Measurements from ENCODE around the gene FGF14.

FGF14 gene

DNA sequence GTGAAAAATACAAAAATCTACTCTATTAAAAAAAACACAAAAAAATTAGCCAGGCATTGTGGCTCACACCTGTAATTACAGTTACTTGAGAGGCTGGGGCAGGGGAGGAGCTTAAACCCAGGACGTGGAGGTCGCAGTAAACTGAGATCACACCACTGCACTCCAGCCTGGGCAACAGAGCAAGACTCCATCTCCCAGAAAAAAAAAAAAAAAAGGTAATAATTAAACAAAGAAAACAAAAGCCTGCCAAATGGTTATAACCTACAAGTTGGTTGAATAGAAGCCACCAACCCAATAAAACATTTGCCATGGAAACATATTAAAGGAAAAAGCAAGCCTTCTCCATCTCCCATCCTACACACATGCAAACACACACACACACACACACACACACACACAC lies 694.2 kb downstream of the FGF14 start:
- H3K27me3 ChIP-seq (ENCODE audit: insufficient read depth, insufficient read length), result no peaks in the 10 kb centered on the region
- no peak overlapping the region for H3K4me3 ChIP-seq (ENCODE audit: insufficient read length, low read depth)
- no peaks in the 10 kb centered on the region for H3K36me3 ChIP-seq (ENCODE audit: insufficient read depth, insufficient read length, low read length)
- H3K4me1 ChIP-seq (ENCODE audit: insufficient read depth, insufficient read length), result no peaks in the 10 kb centered on the region
- no peak for TF ChIP-seq SUZ12 (IDR thresholded peaks at IDR 0.05; ENCODE audit: extremely low read depth, insufficient read depth, insufficient read length)
- no peak for TF ChIP-seq YY1 (IDR thresholded peaks at IDR 0.05; ENCODE audit: insufficient read depth, insufficient read length)
- no peak for TF ChIP-seq ZNF274 (IDR thresholded peaks at IDR 0.05; ENCODE audit: low read depth, low read length)
- no peaks in the 10 kb centered on the region for H3K9me3 ChIP-seq (ENCODE audit: insufficient read depth, low read length)
- no peak for DNase-seq (ENCODE audit: low read depth, low spot score)
- no peak overlapping the region for H3K9ac ChIP-seq (ENCODE audit: insufficient read length, low read depth)

DNA sequence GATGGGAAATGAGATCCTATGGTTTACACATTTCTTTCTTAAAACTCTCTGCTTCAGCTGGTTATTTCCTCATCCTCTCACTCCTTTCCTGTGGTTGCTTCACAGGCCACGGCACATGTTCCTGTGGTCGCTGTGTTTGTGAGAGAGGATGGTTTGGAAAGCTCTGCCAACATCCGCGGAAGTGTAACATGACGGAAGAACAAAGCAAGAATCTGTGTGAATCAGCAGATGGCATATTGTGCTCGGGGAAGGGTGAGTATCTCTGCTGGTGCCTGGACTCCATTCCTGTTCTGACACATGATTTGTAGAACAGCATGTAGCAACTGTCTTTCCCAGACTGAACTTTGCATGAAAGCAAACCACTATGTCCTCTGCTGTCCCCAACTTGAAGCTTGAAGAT lies 695.2 kb downstream of the FGF14 start:
- Histone ChIP-seq H3K36me3 (ENCODE audit: insufficient read depth, insufficient read length, low read length) (no peaks in the 10 kb centered on the region), H3K4me1 (ENCODE audit: insufficient read depth, insufficient read length) (no peaks in the 10 kb centered on the region), H3K4me3 (ENCODE audit: insufficient read length, low read depth) (no peak overlapping the region), H3K9me3 (ENCODE audit: insufficient read depth, low read length) (no peaks in the 10 kb centered on the region), H3K9ac (ENCODE audit: insufficient read length, low read depth) (no peak overlapping the region), H3K27me3 (ENCODE audit: insufficient read depth, insufficient read length) (no peaks in the 10 kb centered on the region)
- TF ChIP-seq SUZ12 (IDR thresholded peaks at IDR 0.05; ENCODE audit: extremely low read depth, insufficient read depth, insufficient read length), result no peak
- no peak for TF ChIP-seq ZNF274 (IDR thresholded peaks at IDR 0.05; ENCODE audit: low read depth, low read length)
- no peak for TF ChIP-seq YY1 (IDR thresholded peaks at IDR 0.05; ENCODE audit: insufficient read depth, insufficient read length)
- DNase-seq (ENCODE audit: low read depth, low spot score), result no peak

DNA sequence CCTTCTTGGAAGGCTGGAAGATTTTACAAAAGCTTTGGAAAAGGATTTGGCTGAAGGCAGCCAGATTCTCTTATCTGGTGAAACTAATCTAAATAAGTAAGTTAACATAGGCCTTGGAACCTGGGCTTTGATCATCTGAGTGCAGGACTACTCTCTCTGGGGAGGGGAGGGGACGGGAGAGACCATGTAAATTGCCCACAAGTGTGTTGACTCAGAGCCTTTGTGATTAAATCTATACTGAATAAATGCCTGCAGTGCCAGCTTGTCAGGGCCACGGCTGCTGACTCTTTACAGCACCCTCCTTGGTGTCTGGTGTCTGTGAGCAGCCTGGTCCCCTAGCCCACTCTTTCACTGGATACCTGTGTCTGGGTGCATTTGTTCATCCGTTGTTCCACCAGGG lies 698.0 kb downstream of the FGF14 start:
- H3K4me1 ChIP-seq (ENCODE audit: insufficient read depth, insufficient read length), result no peaks in the 10 kb centered on the region
- no peaks in the 10 kb centered on the region for H3K27me3 ChIP-seq (ENCODE audit: insufficient read depth, insufficient read length)
- H3K36me3 ChIP-seq (ENCODE audit: insufficient read depth, insufficient read length, low read length), result no peaks in the 10 kb centered on the region
- H3K9me3 ChIP-seq (ENCODE audit: insufficient read depth, low read length), result no peaks in the 10 kb centered on the region
- H3K9ac ChIP-seq (ENCODE audit: insufficient read length, low read depth), result no peak overlapping the region
- TF ChIP-seq YY1 (IDR thresholded peaks at IDR 0.05; ENCODE audit: insufficient read depth, insufficient read length) (no peak), SUZ12 (IDR thresholded peaks at IDR 0.05; ENCODE audit: extremely low read depth, insufficient read depth, insufficient read length) (no peak), ZNF274 (IDR thresholded peaks at IDR 0.05; ENCODE audit: low read depth, low read length) (no peak)
- no peak for DNase-seq (ENCODE audit: low read depth, low spot score)
- no peak overlapping the region for H3K4me3 ChIP-seq (ENCODE audit: insufficient read length, low read depth)

DNA sequence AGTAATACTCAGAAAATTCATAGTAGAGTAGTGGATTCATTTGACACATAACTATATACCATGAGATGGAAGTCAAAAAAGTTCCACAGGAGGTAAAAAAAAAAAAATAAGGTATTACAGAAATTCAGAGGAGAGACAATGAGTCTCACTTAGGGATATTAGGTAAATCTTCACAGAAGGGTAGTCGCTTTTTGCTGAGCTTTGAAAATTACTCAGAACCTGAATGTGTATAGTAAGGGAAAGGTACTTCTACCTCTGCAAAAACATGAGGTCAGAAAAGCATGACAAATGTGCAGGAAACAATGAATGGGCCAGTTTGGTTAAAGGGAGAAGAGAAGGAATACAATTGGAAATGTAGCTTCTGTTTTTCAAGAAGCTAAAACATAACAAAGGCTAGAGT lies 698.8 kb downstream of the FGF14 start:
- Histone ChIP-seq H3K9me3 (ENCODE audit: insufficient read depth, low read length) (no peaks in the 10 kb centered on the region), H3K4me3 (ENCODE audit: insufficient read length, low read depth) (no peak overlapping the region), H3K27me3 (ENCODE audit: insufficient read depth, insufficient read length) (no peaks in the 10 kb centered on the region), H3K4me1 (ENCODE audit: insufficient read depth, insufficient read length) (no peaks in the 10 kb centered on the region), H3K36me3 (ENCODE audit: insufficient read depth, insufficient read length, low read length) (no peaks in the 10 kb centered on the region), H3K9ac (ENCODE audit: insufficient read length, low read depth) (no peak overlapping the region)
- TF ChIP-seq SUZ12 (IDR thresholded peaks at IDR 0.05; ENCODE audit: extremely low read depth, insufficient read depth, insufficient read length) (no peak), ZNF274 (IDR thresholded peaks at IDR 0.05; ENCODE audit: low read depth, low read length) (no peak), YY1 (IDR thresholded peaks at IDR 0.05; ENCODE audit: insufficient read depth, insufficient read length) (no peak)
- DNase-seq (ENCODE audit: low read depth, low spot score), result no peak

DNA sequence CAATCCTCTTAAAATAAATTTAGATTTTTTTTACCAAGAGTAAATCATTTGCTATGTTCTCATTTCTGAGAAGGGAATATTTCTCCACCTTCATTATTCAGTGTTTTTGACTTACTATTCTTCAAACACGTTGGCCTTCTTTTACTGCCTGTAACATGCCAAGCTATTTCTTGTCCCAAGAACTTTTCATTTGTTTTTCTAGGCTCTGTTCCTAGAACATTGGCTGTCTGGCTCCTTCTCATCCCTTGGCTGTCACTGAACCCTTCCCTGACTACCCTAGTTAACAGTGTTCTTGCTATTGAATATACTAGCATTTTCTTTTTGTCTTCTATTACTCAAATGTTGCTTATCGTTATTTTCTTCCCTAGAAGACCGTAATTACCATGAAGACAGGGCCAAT lies 701.2 kb downstream of the FGF14 start:
- no peaks in the 10 kb centered on the region for H3K4me1 ChIP-seq (ENCODE audit: insufficient read depth, insufficient read length)
- no peaks in the 10 kb centered on the region for H3K9me3 ChIP-seq (ENCODE audit: insufficient read depth, low read length)
- no peak overlapping the region for H3K4me3 ChIP-seq (ENCODE audit: insufficient read length, low read depth)
- H3K27me3 ChIP-seq (ENCODE audit: insufficient read depth, insufficient read length), result no peaks in the 10 kb centered on the region
- no peak overlapping the region for H3K9ac ChIP-seq (ENCODE audit: insufficient read length, low read depth)
- TF ChIP-seq YY1 (IDR thresholded peaks at IDR 0.05; ENCODE audit: insufficient read depth, insufficient read length) (no peak), SUZ12 (IDR thresholded peaks at IDR 0.05; ENCODE audit: extremely low read depth, insufficient read depth, insufficient read length) (no peak), ZNF274 (IDR thresholded peaks at IDR 0.05; ENCODE audit: low read depth, low read length) (no peak)
- DNase-seq (ENCODE audit: low read depth, low spot score), result no peak
- no peaks in the 10 kb centered on the region for H3K36me3 ChIP-seq (ENCODE audit: insufficient read depth, insufficient read length, low read length)

DNA sequence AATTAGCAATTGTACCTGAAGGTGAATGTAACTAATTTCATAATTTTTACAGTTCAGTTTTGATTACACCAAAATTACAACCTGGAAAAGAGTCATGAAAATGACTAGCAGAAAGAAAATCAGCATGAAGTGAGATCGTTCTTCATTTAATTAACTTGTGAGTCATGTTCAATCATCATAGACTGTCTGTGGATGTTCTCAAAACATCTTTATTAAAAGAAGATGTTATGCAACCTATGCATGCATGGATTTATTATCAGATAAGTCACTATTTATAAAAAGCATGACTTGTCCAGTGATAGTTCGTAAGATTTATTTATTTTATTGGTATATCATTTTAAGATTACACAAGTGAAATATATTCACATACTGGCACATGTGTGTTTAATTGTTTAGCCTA lies 703.4 kb downstream of the FGF14 start:
- Histone ChIP-seq H3K36me3 (ENCODE audit: insufficient read depth, insufficient read length, low read length) (no peaks in the 10 kb centered on the region), H3K27me3 (ENCODE audit: insufficient read depth, insufficient read length) (no peaks in the 10 kb centered on the region), H3K9me3 (ENCODE audit: insufficient read depth, low read length) (no peaks in the 10 kb centered on the region), H3K4me3 (ENCODE audit: insufficient read length, low read depth) (no peak overlapping the region), H3K4me1 (ENCODE audit: insufficient read depth, insufficient read length) (no peaks in the 10 kb centered on the region), H3K9ac (ENCODE audit: insufficient read length, low read depth) (no peak overlapping the region)
- TF ChIP-seq YY1 (IDR thresholded peaks at IDR 0.05; ENCODE audit: insufficient read depth, insufficient read length), result no peak
- TF ChIP-seq SUZ12 (IDR thresholded peaks at IDR 0.05; ENCODE audit: extremely low read depth, insufficient read depth, insufficient read length), result no peak
- TF ChIP-seq ZNF274 (IDR thresholded peaks at IDR 0.05; ENCODE audit: low read depth, low read length), result no peak
- DNase-seq (ENCODE audit: low read depth, low spot score), result no peak

DNA sequence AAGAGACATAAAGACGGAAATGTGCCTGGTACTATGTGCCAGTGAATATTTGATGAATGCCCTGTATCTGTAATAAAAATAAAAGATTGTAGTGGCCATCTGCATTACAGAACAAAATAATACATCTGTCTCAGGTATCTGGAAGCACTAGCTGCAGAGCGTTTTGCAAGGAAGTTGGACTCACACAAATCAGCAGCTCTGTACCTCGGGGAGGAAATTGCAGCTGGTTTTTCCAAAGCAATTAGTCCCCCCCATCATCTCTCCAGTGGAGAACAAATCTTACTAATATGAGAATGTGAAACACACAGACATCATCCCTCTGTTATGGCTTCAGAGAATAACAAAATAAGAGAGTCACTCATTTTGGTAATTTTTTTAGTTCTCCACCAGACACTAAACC lies 704.1 kb downstream of the FGF14 start:
- Histone ChIP-seq H3K9me3 (ENCODE audit: insufficient read depth, low read length) (no peaks in the 10 kb centered on the region), H3K9ac (ENCODE audit: insufficient read length, low read depth) (no peak overlapping the region), H3K36me3 (ENCODE audit: insufficient read depth, insufficient read length, low read length) (no peaks in the 10 kb centered on the region), H3K4me1 (ENCODE audit: insufficient read depth, insufficient read length) (no peaks in the 10 kb centered on the region), H3K27me3 (ENCODE audit: insufficient read depth, insufficient read length) (no peaks in the 10 kb centered on the region), H3K4me3 (ENCODE audit: insufficient read length, low read depth) (no peak overlapping the region)
- TF ChIP-seq YY1 (IDR thresholded peaks at IDR 0.05; ENCODE audit: insufficient read depth, insufficient read length) (no peak), SUZ12 (IDR thresholded peaks at IDR 0.05; ENCODE audit: extremely low read depth, insufficient read depth, insufficient read length) (no peak), ZNF274 (IDR thresholded peaks at IDR 0.05; ENCODE audit: low read depth, low read length) (no peak)
- DNase-seq (ENCODE audit: low read depth, low spot score), result no peak
